ENCODE measurements around the gene FGF19. TPM values are rescaled to one million over a fixed set of nuclear protein-coding genes. Genes with fewer than 3 reads are reported as not detected.
A peak's percentile ranks its signal among the peaks of the same experiment; 100 is the strongest.

FGF19 gene
- total RNA-seq, 3 donors from 2014 or later, result not detected

DNA sequence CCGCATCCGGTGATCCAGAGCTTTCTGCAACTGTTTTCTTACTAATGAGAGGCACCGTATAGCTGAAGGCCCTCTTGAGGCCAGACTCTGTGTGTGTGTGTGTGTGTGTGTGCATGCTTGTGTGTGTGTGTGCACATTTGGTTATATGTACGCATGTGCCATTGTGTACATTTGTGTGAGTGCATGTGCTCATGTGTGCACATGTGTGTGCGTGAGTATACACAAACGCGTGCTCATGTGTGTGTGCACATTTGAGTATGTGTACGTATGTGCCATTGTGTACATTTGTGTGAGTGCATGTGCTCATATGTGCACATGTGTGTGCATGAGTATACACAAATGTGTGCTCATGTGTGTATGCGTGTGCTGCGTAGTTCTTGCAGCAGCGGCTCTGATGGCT lies 12.3 kb upstream of the FGF19 start:
- intact Hi-C loops (cut with DNase I; ENCODE audit: low total_unique reads), result no loop called here
- DNase-seq (ENCODE audit: low spot score in 2 of 2), result no peak
- H3K27me3 ChIP-seq, result peaks cover 0 to 34% of the 10 kb centered on the region in 2 donors
- H3K27ac ChIP-seq, result no peak overlapping the region
- H3K4me1 ChIP-seq, result no peaks in the 10 kb centered on the region
- no peaks in the 10 kb centered on the region for H3K36me3 ChIP-seq
- H3K9me3 ChIP-seq, result no peaks in the 10 kb centered on the region
- no peak overlapping the region for H3K4me3 ChIP-seq
- no peak for TF ChIP-seq POLR2A (IDR thresholded peaks at IDR 0.05)
- TF ChIP-seq POLR2AphosphoS5 (IDR thresholded peaks at IDR 0.05), result no peak
- TF ChIP-seq, protein P1, sequence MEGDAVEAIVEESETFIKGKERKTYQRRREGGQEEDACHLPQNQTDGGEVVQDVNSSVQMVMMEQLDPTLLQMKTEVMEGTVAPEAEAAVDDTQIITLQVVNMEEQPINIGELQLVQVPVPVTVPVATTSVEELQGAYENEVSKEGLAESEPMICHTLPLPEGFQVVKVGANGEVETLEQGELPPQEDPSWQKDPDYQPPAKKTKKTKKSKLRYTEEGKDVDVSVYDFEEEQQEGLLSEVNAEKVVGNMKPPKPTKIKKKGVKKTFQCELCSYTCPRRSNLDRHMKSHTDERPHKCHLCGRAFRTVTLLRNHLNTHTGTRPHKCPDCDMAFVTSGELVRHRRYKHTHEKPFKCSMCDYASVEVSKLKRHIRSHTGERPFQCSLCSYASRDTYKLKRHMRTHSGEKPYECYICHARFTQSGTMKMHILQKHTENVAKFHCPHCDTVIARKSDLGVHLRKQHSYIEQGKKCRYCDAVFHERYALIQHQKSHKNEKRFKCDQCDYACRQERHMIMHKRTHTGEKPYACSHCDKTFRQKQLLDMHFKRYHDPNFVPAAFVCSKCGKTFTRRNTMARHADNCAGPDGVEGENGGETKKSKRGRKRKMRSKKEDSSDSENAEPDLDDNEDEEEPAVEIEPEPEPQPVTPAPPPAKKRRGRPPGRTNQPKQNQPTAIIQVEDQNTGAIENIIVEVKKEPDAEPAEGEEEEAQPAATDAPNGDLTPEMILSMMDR (IDR thresholded peaks at IDR 0.05), result no peak

DNA sequence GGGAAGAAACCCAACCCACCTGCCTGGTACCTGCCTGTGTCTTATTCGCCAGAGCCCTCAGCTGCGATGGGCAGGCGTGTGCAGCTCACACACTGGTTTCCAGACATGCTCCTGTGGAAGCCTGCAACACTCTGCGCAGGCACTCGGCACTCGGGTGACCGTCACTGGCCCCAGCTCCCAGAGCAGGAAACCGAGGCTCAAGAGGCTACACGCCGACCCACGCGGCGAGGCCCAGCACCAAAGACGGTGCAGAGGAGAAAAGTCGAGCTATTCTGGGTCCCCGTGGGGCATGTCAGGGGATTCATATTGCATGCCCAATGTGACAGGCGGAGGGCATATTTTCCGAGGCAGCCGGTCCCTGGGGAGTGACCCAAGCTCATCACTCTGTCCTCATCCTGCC lies 11.6 kb upstream of the FGF19 start:
- no peak for DNase-seq (ENCODE audit: low spot score in 2 of 2)
- Histone ChIP-seq H3K9me3 (no peaks in the 10 kb centered on the region), H3K36me3 (no peaks in the 10 kb centered on the region), H3K27me3 (peaks cover 0 to 34% of the 10 kb centered on the region in 2 donors), H3K4me3 (no peak overlapping the region), H3K27ac (no peak overlapping the region), H3K4me1 (no peaks in the 10 kb centered on the region)
- intact Hi-C loops (cut with DNase I; ENCODE audit: low total_unique reads), result no loop called here
- TF ChIP-seq POLR2AphosphoS5 (IDR thresholded peaks at IDR 0.05), result no peak
- TF ChIP-seq, protein P1 (IDR thresholded peaks at IDR 0.05), result no peak
- TF ChIP-seq POLR2A (IDR thresholded peaks at IDR 0.05), result no peak

DNA sequence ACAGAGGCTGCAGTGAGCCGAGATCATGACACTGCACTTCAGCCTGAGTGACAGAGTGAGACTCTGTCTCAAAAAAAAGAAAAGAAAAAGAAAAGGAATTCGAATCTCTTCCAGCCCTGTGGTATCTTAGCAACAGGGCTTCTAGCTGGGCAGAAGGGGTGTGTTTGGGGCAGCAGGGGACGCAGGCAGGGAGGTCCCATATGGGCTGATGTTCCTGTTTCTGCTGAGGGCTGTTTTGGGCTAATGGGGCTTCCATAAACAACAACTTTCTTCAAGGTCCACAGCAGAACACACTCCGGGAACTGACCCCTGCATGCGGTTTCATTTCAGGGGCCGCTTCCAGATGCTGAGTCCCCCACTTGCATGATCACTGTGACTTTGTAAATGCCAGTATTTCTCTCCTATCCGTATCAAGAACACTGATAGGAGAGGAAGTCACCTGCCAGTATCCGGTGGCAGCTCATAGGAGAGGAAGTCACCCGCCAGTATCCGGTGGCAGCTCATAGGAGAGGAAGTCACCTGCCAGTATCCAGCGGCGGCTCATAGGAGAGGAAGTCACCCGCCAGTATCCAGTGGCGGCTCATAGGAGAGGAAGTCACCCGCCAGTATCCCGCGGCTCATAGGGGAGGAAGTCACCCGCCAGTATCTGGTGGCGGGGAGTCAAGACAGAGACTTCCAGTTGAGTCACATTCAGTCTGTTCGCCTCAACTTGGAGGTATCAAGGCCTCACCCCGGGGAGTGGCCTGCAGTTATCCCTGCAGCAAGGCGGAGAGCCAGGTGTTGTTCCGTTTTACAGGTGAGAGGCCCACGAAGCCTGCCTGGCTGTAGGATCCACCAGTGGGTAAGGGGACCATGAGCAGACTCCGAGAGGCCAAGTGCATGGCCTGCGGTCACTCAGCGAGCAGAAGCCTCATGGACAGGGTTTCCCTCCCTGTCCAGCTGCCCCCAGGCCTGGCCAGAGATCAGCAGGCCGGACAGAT lies 8.3 kb upstream of the FGF19 start:
- H3K27me3 ChIP-seq, result peaks cover 0 to 4% of the 10 kb centered on the region in 2 donors
- no peaks in the 10 kb centered on the region for H3K36me3 ChIP-seq

DNA sequence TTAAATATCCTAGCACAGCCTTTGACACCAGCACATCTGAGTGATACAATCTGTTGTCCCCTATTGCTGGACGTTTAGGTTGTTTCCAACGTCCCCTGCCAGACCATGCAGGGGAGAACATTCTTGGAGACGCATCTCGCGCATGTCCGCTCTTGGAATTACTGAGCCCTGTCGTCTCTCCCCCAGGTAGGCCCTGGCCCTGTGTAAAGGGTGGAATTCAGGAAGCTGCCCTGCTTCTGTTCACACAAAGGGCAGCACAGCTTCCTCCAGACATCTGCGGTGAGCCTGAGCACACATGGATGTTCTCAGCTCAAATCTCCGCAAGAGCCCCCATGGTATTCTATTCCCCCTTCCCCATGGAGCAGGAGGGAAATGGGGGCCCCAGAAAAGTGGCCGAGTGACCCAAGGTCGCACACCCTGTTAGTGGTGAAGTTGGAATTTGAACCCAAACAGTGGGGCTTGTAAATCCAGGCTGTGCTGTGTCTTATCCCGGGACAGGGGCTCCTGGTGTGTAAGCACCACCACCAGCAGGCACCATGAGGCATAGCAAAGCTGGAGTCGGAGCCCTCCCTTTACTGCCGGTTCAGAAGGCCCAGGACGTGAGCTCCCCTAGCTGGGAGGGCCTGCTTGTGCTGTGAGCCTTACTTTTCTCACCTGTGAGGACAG lies 5.0 kb upstream of the FGF19 start:
- no peak overlapping the region for H3K27ac ChIP-seq
- no peak overlapping the region for H3K4me3 ChIP-seq
- intact Hi-C loops (cut with DNase I; ENCODE audit: low total_unique reads), result no loop called here
- peaks cover 5 to 27% of the 10 kb centered on the region in 2 donors for H3K27me3 ChIP-seq
- TF ChIP-seq, protein P1 (IDR thresholded peaks at IDR 0.05), result no peak
- TF ChIP-seq POLR2AphosphoS5 (IDR thresholded peaks at IDR 0.05), result no peak
- TF ChIP-seq POLR2A (IDR thresholded peaks at IDR 0.05), result no peak
- no peak for DNase-seq (ENCODE audit: low spot score in 2 of 2)
- H3K36me3 ChIP-seq, result no peaks in the 10 kb centered on the region
- no peaks in the 10 kb centered on the region for H3K4me1 ChIP-seq
- H3K9me3 ChIP-seq, result no peaks in the 10 kb centered on the region

More for the DNA sequence above, 8.3 kb upstream of the FGF19 start:
- no peaks in the 10 kb centered on the region for H3K9me3 ChIP-seq
- no peak overlapping the region for H3K27ac ChIP-seq
- intact Hi-C loops (cut with DNase I; ENCODE audit: low total_unique reads), result no loop called here
- no peak overlapping the region for H3K4me3 ChIP-seq
- DNase-seq (ENCODE audit: low spot score in 2 of 2), result no peak
- TF ChIP-seq POLR2AphosphoS5 (IDR thresholded peaks at IDR 0.05) (no peak), POLR2A (IDR thresholded peaks at IDR 0.05) (no peak)
- TF ChIP-seq, protein P1 (IDR thresholded peaks at IDR 0.05), result no peak
- no peaks in the 10 kb centered on the region for H3K4me1 ChIP-seq

DNA sequence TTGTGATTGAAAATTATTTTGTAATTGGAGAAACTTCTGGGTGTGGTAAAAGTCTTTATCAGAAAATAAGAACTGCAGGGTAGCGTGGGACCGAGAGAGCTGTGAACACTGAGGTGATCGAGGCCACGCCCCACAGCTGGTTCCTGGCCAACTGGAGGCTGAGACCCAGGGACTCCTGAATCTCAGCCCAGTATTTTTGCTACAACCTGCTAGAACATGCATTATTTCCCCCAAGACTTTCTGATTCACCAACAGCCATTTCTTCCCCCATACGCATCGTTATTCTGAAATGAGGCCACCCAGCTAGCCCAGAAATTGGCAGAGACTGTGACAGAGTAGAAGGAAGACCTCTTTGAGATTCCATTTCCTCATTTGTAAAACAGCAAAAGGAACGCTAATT lies 3.4 kb upstream of the FGF19 start:
- DNase-seq (ENCODE audit: low spot score in 2 of 2), result peak in 1 of 2 donors; percentile 39
- H3K4me1 ChIP-seq, result no peaks in the 10 kb centered on the region
- TF ChIP-seq, protein P1 (IDR thresholded peaks at IDR 0.05), result no peak
- H3K4me3 ChIP-seq, result no peak overlapping the region
- peaks cover 5 to 42% of the 10 kb centered on the region in 2 donors for H3K27me3 ChIP-seq
- H3K36me3 ChIP-seq, result no peaks in the 10 kb centered on the region
- no peaks in the 10 kb centered on the region for H3K9me3 ChIP-seq
- H3K27ac ChIP-seq, result no peak overlapping the region
- intact Hi-C loops (cut with DNase I; ENCODE audit: low total_unique reads), result no loop called here

All from breast epithelium (tissue), 4 donors.